Measurements from ENCODE around the gene NEK10.

The NEK10 gene

DNA sequence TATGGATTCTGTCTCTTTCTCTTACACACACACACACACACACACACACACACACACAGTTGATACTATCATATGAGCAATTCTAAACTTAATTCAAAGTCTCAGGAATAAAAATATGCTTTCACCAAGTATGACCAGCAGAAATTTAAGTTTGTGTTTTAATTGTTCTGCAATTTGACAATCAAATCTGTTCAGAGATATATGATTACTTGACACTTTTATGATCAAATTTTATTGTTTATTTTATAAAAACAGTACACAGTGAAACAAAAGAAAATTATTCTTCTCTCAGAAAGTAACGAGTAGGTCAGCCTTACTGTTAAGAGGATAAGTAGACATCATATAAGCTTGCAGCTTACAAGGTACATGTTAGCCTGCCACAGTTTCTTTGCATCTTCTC, 114.3 kb downstream of the NEK10 start:
- H2AFZ ChIP-seq (ENCODE audit: low read length): no peak overlapping the region
- H3K27me3 ChIP-seq (replicated peaks; ENCODE audit: insufficient read depth, low read length): no peaks in the 10 kb centered on the region
- H3K27ac ChIP-seq (ENCODE audit: low read length): no peak overlapping the region
- no peaks in the 10 kb centered on the region for H3F3A ChIP-seq (ENCODE audit: insufficient read depth, low read length)
- H3K36me3 ChIP-seq (replicated peaks; ENCODE audit: insufficient read depth, low read length): no peaks in the 10 kb centered on the region
- no peaks in the 10 kb centered on the region for H3K4me1 ChIP-seq (ENCODE audit: low read length)
- no peaks in the 10 kb centered on the region for H3K79me2 ChIP-seq (ENCODE audit: low read length)
- H3K9me2 ChIP-seq (replicated peaks; ENCODE audit: insufficient read depth, low read length): no peaks in the 10 kb centered on the region
- H3K9me3 ChIP-seq (replicated peaks; ENCODE audit: insufficient read depth, low read length): no peaks in the 10 kb centered on the region
- H3K9ac ChIP-seq (ENCODE audit: low read length): no peak overlapping the region
- no peak overlapping the region for H3K4me2 ChIP-seq (ENCODE audit: low read depth, low read length)
- no peak for TF ChIP-seq EZH2phosphoT487 (IDR thresholded peaks at IDR 0.05; ENCODE audit: low read length)
- TF ChIP-seq EZH2 (optimal IDR thresholded peaks at IDR 0.05; ENCODE audit: low read depth, low read length): no peak
- TF ChIP-seq, protein P1, sequence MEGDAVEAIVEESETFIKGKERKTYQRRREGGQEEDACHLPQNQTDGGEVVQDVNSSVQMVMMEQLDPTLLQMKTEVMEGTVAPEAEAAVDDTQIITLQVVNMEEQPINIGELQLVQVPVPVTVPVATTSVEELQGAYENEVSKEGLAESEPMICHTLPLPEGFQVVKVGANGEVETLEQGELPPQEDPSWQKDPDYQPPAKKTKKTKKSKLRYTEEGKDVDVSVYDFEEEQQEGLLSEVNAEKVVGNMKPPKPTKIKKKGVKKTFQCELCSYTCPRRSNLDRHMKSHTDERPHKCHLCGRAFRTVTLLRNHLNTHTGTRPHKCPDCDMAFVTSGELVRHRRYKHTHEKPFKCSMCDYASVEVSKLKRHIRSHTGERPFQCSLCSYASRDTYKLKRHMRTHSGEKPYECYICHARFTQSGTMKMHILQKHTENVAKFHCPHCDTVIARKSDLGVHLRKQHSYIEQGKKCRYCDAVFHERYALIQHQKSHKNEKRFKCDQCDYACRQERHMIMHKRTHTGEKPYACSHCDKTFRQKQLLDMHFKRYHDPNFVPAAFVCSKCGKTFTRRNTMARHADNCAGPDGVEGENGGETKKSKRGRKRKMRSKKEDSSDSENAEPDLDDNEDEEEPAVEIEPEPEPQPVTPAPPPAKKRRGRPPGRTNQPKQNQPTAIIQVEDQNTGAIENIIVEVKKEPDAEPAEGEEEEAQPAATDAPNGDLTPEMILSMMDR (IDR thresholded peaks at IDR 0.05; ENCODE audit: low read length): no peak
- no peaks in the 10 kb centered on the region for H4K20me1 ChIP-seq (ENCODE audit: insufficient read depth, low read length)
- H3K4me3 ChIP-seq (ENCODE audit: low read length): no peak overlapping the region
- no peak for DNase-seq

DNA sequence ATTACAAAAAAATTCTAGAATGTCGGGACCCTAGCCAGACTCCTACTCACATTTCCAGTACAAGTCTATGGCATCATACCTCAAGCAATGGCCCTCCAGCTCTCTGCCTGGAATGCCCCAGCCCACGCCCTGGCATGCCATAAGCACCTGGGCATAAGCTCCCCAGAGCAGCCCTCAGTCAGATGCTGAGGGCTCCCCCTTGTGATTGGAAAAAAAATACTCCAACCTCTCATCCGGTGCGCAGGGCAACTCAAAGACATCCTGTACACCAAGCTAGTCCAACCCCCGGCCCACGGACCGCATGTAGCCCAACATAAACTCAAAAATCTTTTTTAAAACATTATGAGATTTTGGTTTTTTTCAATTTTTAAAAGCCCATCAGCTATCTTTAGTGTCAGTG, 115.4 kb downstream of the NEK10 start:
- TF ChIP-seq, protein P1 (IDR thresholded peaks at IDR 0.05; ENCODE audit: low read length): peak; percentile 64
- no peak for TF ChIP-seq EZH2 (optimal IDR thresholded peaks at IDR 0.05; ENCODE audit: low read depth, low read length)
- H3F3A ChIP-seq (ENCODE audit: insufficient read depth, low read length): no peaks in the 10 kb centered on the region
- no peak overlapping the region for H2AFZ ChIP-seq (ENCODE audit: low read length)
- no peaks in the 10 kb centered on the region for H3K36me3 ChIP-seq (replicated peaks; ENCODE audit: insufficient read depth, low read length)
- no peaks in the 10 kb centered on the region for H3K79me2 ChIP-seq (ENCODE audit: low read length)
- DNase-seq: peak; percentile 69
- no peak overlapping the region for H3K4me2 ChIP-seq (ENCODE audit: low read depth, low read length)
- H3K9me3 ChIP-seq (replicated peaks; ENCODE audit: insufficient read depth, low read length): no peaks in the 10 kb centered on the region
- H3K4me1 ChIP-seq (ENCODE audit: low read length): no peaks in the 10 kb centered on the region
- no peak overlapping the region for H3K27ac ChIP-seq (ENCODE audit: low read length)
- H3K9ac ChIP-seq (ENCODE audit: low read length): no peak overlapping the region
- no peak overlapping the region for H3K4me3 ChIP-seq (ENCODE audit: low read length)
- H3K9me2 ChIP-seq (replicated peaks; ENCODE audit: insufficient read depth, low read length): no peaks in the 10 kb centered on the region
- H4K20me1 ChIP-seq (ENCODE audit: insufficient read depth, low read length): no peaks in the 10 kb centered on the region
- no peaks in the 10 kb centered on the region for H3K27me3 ChIP-seq (replicated peaks; ENCODE audit: insufficient read depth, low read length)

DNA sequence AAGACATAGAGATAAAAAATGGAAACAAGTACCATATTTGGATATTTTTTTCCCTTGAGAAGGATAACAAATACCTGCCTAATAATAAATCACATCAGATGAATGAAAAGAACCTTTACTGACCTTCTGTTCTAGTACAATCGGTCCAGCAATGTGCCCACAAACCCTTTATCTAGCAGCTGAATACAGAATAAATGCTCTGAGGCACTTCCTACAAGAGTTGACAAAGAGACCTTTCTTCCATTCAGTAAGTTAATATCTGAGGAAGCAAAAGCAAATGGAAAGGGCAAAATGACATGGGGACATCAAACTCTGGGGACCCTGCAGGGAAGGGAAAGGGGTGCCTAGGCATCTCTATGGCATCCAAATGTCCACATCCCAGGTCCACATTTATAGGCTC, 115.8 kb downstream of the NEK10 start:
- H3K27me3 ChIP-seq (replicated peaks; ENCODE audit: insufficient read depth, low read length): no peaks in the 10 kb centered on the region
- no peaks in the 10 kb centered on the region for H3K9me2 ChIP-seq (replicated peaks; ENCODE audit: insufficient read depth, low read length)
- no peak overlapping the region for H3K9ac ChIP-seq (ENCODE audit: low read length)
- H4K20me1 ChIP-seq (ENCODE audit: insufficient read depth, low read length): no peaks in the 10 kb centered on the region
- no peaks in the 10 kb centered on the region for H3K9me3 ChIP-seq (replicated peaks; ENCODE audit: insufficient read depth, low read length)
- H3K4me1 ChIP-seq (ENCODE audit: low read length): no peaks in the 10 kb centered on the region
- H3K4me3 ChIP-seq (ENCODE audit: low read length): no peak overlapping the region
- H3K4me2 ChIP-seq (ENCODE audit: low read depth, low read length): no peak overlapping the region
- H3K27ac ChIP-seq (ENCODE audit: low read length): no peak overlapping the region
- H3K79me2 ChIP-seq (ENCODE audit: low read length): no peaks in the 10 kb centered on the region
- no peaks in the 10 kb centered on the region for H3F3A ChIP-seq (ENCODE audit: insufficient read depth, low read length)
- H2AFZ ChIP-seq (ENCODE audit: low read length): no peak overlapping the region
- H3K36me3 ChIP-seq (replicated peaks; ENCODE audit: insufficient read depth, low read length): no peaks in the 10 kb centered on the region
- TF ChIP-seq EZH2 (optimal IDR thresholded peaks at IDR 0.05; ENCODE audit: low read depth, low read length) (no peak), EZH2phosphoT487 (IDR thresholded peaks at IDR 0.05; ENCODE audit: low read length) (no peak)
- TF ChIP-seq, protein P1 (IDR thresholded peaks at IDR 0.05; ENCODE audit: low read length): no peak
- DNase-seq: no peak

Measured in MM.1S (cell line).